K562 (cell line): ENCODE measurements around the gene SIX1. TPM values are rescaled to one million over a fixed set of nuclear protein-coding genes. Genes with fewer than 3 reads are reported as not detected.

Source experiments
- ATAC-seq: fragments of 200-7000 bp; cut with Tn5 transposase; 3 replicates; pipeline ENCODE4 v1.9.1; 2020; ENCODE audit warnings: moderate library complexity
- BruUV-seq: library from RNA; stranded (reverse); fragments of 400-500 nt; replicated peaks from 2 replicates; lab custom pipeline; 2021; lab: Mats Ljungman, UMichigan
- CTCF ChIA-PET: fragments of 300-600 bp; formaldehyde crosslinking; extraction: SDS; loops from one replicate; lab custom pipeline; 2021; ENCODE audit warnings: low intra/inter-chr PET ratio; lab: Yijun Ruan, JAX
- POLR2A ChIA-PET: fragments of 300-600, 350-650 bp; sonication (Branson Sonifier 250); formaldehyde crosslinking; extraction: SDS; loops from one replicate; lab custom pipeline; 2021; ENCODE audit warnings: antibody characterized with exemption, inconsistent platforms; lab: Yijun Ruan, JAX
- DNase-seq, 4 experiments: peaks; one replicate each; pipeline versions ENCODE4 v3.0.0 to v3.0.0-alpha.2; 2011 to 2018; ENCODE audit warnings: low spot score in 3 of 4, mixed read lengths in 3 of 4; ENCODE audit errors: extremely low read depth in 1 of 4
- FAIRE-seq: peaks from 2 replicates; lab custom pipeline; 2011; peaks lifted over from hg19 to GRCh38; lab: Jason Lieb, UNC
- H2AFZ ChIP-seq: 2 replicates; pipeline ENCODE4 v1.6.0; 2011; ENCODE audit warnings: low read depth, low read length, control low read depth, inconsistent platforms
- H3K27ac ChIP-seq: fragments of 200-600 bp; 3 replicates; pipeline ENCODE4 v1.8.0; 2011; ENCODE audit warnings: low read depth, mild to moderate bottlenecking, control low read depth, inconsistent platforms, low read length, moderate library complexity, mixed read lengths; ENCODE audit errors: extremely low read depth
- H3K27me3 ChIP-seq, 2 experiments: fragments of 300-600 bp in 1 of 2; 2 replicates in 1 of 2; 3 replicates in 1 of 2; pipeline versions ENCODE4 v1.6.0 to v1.8.0; 2011; ENCODE audit warnings: inconsistent platforms in 2 of 2, low read length in 2 of 2, mild to moderate bottlenecking in 1 of 2, mixed read lengths in 1 of 2, moderate library complexity in 1 of 2; ENCODE audit not compliant: control insufficient read depth in 2 of 2, insufficient read depth in 2 of 2
- H3K36me3 ChIP-seq: fragments of 300-600 bp; 3 replicates; pipeline ENCODE4 v1.8.0; 2011; ENCODE audit warnings: mild to moderate bottlenecking, low read length, inconsistent platforms; ENCODE audit not compliant: control insufficient read depth, insufficient read depth
- H3K4me1 ChIP-seq, 2 experiments: fragments of 200-600 bp in 1 of 2; replicated peaks in 1 of 2; 2 replicates in 1 of 2; 3 replicates in 1 of 2; pipeline versions ENCODE4 v1.5.1 to v1.8.0; 2011; ENCODE audit warnings: inconsistent platforms in 2 of 2, low read length in 2 of 2, mild to moderate bottlenecking in 1 of 2, mixed read lengths in 1 of 2, moderate library complexity in 1 of 2; ENCODE audit not compliant: control insufficient read depth in 2 of 2, insufficient read depth in 2 of 2
- H3K4me2 ChIP-seq: 2 replicates; pipeline ENCODE4 v1.6.1; 2011; ENCODE audit warnings: low read length, control low read depth, inconsistent platforms, mixed read lengths; ENCODE audit not compliant: insufficient read depth
- H3K4me3 ChIP-seq: fragments of 200-600 bp; sonication (generic), shearing (Covaris generic); 2 replicates; pipeline ENCODE4 v1.5.1; 2016; ENCODE audit warnings: control low read depth, inconsistent platforms
- H3K79me2 ChIP-seq: fragments of 200-600 bp; 3 replicates; pipeline ENCODE4 v1.8.0; 2011; ENCODE audit warnings: low read length, inconsistent platforms; ENCODE audit not compliant: control insufficient read depth, insufficient read depth
- H3K9ac ChIP-seq, 2 experiments: 2 replicates each; pipeline versions ENCODE4 v1.6.0 to v1.6.1; 2011; ENCODE audit warnings: low read depth in 2 of 2, low read length in 2 of 2, control low read depth in 1 of 2, inconsistent platforms in 1 of 2, mild to moderate bottlenecking in 1 of 2, mixed read lengths in 1 of 2; ENCODE audit not compliant: insufficient read depth in 1 of 2
- H3K9me1 ChIP-seq: one replicate; pipeline ENCODE4 v1.6.0; 2011; ENCODE audit warnings: inconsistent platforms, mild to moderate bottlenecking, low read length, moderate library complexity; ENCODE audit not compliant: control insufficient read depth, insufficient read depth
- H3K9me3 ChIP-seq: replicated peaks from 2 replicates; pipeline ENCODE4 v1.5.1; 2011; ENCODE audit warnings: low read depth, low read length, inconsistent platforms; ENCODE audit not compliant: control insufficient read depth, insufficient read depth
- H4K20me1 ChIP-seq: replicated peaks from 2 replicates; pipeline ENCODE4 v1.6.1; 2011; ENCODE audit warnings: low read length, inconsistent platforms, mixed read lengths; ENCODE audit not compliant: control insufficient read depth, insufficient read depth
- WGBS: fragments of 100-300 bp; shearing (Covaris generic); methylation state at CpG from one replicate; pipeline ENCODE4 v1.1.6; 2016; ENCODE audit warnings: low coverage, mixed read lengths; ENCODE audit not compliant: insufficient coverage; ENCODE audit errors: missing lambda C conversion rate; 5-methylcytosine and 5-hydroxymethylcytosine counted together
- in situ Hi-C: fragments of 300-500 bp; cut with MboI; formaldehyde crosslinking; loops from 4 replicates; pipeline ENCODE4 v1.15.0; 2018; ENCODE audit warnings: inconsistent platforms, mixed read lengths
- intact Hi-C: fragments of 100-400 bp; cut with micrococcal nuclease; formaldehyde crosslinking; loops from 2 replicates; pipeline ENCODE4 v1.14.2; 2022
- polyA plus RNA-seq, 8 experiments: library from polyadenylated mRNA; depleted of rRNA in 4 of 8; stranded (reverse) in 5 of 8; unstranded in 3 of 8; fragments of >200 nt; fragmentation: Nextera tagmentation in 2 of 8; fragmentation: Illumina TruSeq in 1 of 8; extraction: Ambion mirVana in 2 of 8; extraction: Trizol in 1 of 8; gene quantifications; 2 replicates each; pipeline versions ENCODE4 v1.2.1 to v1.2.3, GENCODE V29; 2011 to 2014; ENCODE audit warnings: inconsistent platforms in 1 of 8, missing spikeins in 1 of 8
- total RNA-seq, 7 experiments: library from RNA; depleted of rRNA in 6 of 7; stranded (reverse); fragments of >200 nt in 6 of 7; fragmentation: Illumina TruSeq in 2 of 7; extraction: Trizol in 2 of 7; gene quantifications; 2 replicates each; pipeline versions ENCODE4 v1.2.1 to v1.2.3, GENCODE V29; 2011 to 2021; ENCODE audit warnings: low replicate concordance in 1 of 7
- TF ChIP-seq, protein P1 (sequence below), 2 experiments: fragments of 450-650 bp; IDR thresholded peaks; 2 replicates each; pipeline ENCODE4 v1.6.1; 2016; ENCODE audit warnings: mild to moderate bottlenecking in 2 of 2, borderline replicate concordance in 1 of 2, low read depth in 1 of 2, moderate library complexity in 1 of 2
- TF ChIP-seq, protein P2 (sequence below): fragments of 450-650 bp; IDR thresholded peaks from 2 replicates; pipeline ENCODE4 v1.6.1; 2017; ENCODE audit warnings: mild to moderate bottlenecking, moderate library complexity

Gene SIX1
- total and polyA plus RNA-seq, 9 of the 15 experiments (the other 6 are each of a cell fraction or from before 2014, with no cell fraction given), result 0.27 to 0.80 (median 0.45) TPM

DNA sequence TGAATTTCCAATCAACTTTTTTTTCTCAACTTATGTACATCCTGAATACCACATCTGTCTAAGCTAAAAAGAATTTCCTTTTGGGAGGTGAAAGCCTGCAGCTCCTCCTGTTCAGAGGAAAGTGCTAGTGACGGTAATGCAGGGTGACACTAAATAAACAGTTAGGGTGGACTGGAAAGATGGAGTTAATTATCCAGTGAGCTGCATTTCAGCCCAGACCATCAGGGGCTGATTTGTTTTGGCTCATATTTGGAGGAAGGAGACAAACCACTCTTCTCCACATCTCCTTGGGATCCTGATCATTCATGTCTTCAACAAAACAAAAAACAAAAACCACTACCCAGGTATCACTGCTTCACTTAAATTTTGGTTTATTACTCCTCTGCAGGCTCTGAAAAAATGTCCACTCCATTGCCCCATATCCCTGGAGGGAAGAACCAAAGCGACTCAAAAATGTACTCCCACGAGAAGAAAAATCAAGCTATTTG, 5.1 kb upstream of the SIX1 start:
- Histone ChIP-seq H3K9me1 (no peaks in the 10 kb centered on the region), H3K27ac (no peak overlapping the region), H3K9ac (no peak overlapping the region), H4K20me1 (no peaks in the 10 kb centered on the region), H3K4me3 (no peak overlapping the region), H3K36me3 (no peaks in the 10 kb centered on the region), H3K27me3 (peaks cover 0 to 24% of the 10 kb centered on the region in 2 experiments; a peak in 2 of 5 replicates), H3K4me1 (peaks cover 0 to 22% of the 10 kb centered on the region in 2 experiments; a peak in 2 of 5 replicates), H3K9me3 (no peaks in the 10 kb centered on the region), H3K4me2 (no peak overlapping the region), H2AFZ (no peak overlapping the region), H3K79me2 (no peaks in the 10 kb centered on the region)
- in situ Hi-C loops, result no loop called here
- ChIA-PET POLR2A (no interaction called here), CTCF (no interaction called here)
- ATAC-seq (no peak), DNase-seq (no peak), FAIRE-seq (no peak)
- 22% methylated on average over 3 of the region's 3 CpGs for WGBS
- TF ChIP-seq, protein P1, sequence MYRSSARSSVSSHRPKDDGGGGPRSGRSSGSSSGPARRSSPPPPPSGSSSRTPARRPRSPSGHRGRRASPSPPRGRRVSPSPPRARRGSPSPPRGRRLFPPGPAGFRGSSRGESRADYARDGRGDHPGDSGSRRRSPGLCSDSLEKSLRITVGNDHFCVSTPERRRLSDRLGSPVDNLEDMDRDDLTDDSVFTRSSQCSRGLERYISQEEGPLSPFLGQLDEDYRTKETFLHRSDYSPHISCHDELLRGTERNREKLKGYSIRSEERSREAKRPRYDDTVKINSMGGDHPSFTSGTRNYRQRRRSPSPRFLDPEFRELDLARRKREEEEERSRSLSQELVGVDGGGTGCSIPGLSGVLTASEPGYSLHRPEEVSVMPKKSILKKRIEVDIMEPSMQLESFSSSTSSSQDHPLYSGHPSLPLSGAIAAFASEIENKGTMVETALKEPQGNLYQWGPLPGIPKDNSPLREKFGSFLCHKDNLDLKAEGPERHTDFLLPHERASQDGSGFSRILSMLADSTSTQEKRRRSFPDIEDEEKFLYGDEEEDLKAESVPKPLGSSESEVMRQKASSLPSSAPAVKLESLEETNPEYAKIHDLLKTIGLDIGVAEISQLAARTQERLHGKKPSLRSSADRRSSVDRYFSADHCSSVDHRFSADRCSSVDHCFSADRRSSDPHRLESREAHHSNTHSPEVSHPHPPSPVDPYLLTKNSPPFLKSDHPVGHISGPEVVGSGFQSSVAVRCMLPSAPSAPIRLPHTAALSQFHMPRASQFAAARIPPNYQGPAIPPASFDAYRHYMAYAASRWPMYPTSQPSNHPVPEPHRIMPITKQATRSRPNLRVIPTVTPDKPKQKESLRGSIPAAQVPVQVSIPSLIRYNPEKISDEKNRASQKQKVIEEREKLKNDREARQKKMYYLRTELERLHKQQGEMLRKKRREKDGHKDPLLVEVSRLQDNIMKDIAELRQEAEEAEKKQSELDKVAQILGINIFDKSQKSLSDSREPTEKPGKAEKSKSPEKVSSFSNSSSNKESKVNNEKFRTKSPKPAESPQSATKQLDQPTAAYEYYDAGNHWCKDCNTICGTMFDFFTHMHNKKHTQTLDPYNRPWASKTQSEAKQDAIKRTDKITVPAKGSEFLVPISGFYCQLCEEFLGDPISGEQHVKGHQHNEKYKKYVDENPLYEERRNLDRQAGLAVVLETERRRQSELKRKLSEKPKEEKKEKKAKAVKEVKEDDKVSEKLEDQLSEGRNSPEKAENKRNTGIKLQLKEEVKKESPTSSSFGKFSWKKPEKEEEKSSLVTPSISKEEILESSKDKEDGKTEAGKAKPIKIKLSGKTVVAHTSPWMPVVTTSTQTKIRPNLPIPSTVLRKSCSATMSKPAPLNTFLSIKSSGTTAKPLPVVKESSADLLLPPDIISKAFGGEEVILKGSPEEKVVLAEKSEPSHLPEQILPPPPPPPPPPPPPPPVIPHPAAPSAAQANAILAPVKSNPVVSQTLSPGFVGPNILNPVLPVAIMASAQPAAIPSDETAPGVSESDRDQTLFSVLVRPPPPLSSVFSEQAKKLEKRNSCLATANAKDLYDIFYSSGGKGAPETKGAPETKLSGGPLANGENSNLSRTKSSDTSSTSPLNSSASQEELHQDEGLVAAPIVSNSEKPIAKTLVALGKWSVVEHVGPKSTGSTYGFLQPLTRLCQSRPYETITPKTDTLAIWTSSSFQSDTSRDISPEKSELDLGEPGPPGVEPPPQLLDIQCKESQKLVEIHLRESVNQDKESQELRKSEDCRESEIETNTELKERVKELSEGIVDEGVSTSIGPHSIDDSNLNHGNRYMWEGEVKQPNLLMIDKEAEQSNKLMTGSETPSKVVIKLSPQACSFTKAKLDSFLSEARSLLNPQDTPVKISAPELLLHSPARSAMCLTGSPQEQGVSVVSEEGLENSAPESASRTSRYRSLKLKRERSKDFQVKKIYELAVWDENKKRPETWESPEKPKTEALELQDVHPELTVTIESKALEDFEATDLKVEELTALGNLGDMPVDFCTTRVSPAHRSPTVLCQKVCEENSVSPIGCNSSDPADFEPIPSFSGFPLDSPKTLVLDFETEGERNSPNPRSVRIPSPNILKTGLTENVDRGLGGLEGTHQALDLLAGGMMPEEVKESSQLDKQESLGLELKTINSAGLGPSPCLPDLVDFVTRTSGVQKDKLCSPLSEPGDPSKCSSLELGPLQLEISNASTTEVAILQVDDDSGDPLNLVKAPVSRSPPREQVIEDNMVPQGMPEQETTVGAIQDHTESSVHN (IDR thresholded peaks at IDR 0.05; ENCODE audit: borderline replicate concordance in 1 of 2, low read depth in 1 of 2), result no peak
- TF ChIP-seq, protein P2, sequence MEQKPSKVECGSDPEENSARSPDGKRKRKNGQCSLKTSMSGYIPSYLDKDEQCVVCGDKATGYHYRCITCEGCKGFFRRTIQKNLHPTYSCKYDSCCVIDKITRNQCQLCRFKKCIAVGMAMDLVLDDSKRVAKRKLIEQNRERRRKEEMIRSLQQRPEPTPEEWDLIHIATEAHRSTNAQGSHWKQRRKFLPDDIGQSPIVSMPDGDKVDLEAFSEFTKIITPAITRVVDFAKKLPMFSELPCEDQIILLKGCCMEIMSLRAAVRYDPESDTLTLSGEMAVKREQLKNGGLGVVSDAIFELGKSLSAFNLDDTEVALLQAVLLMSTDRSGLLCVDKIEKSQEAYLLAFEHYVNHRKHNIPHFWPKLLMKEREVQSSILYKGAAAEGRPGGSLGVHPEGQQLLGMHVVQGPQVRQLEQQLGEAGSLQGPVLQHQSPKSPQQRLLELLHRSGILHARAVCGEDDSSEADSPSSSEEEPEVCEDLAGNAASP, result no peak
- intact Hi-C loops, result no loop called here
- no TSS peak for BruUV-seq
